Kidney (tissue), 14 donors: ENCODE data around the gene ITPA. TPM values are rescaled to one million over a fixed set of nuclear protein-coding genes. Genes with fewer than 3 reads are reported as not detected.

Experiments used
- DNase-seq, 5 donors: peaks; one replicate each; pipeline ENCODE4 v3.0.0-alpha.2; 2013 to 2020
- FAIRE-seq: peaks from 2 replicates; lab custom pipeline; 2012; peaks lifted over from hg19 to GRCh38; lab: Jason Lieb, UNC
- H3K27ac ChIP-seq, 2 donors: one replicate each; pipeline ENCODE4 v1.7.0; 2013; ENCODE audit warnings: low read depth in 2 of 2, low read length in 2 of 2, inconsistent platforms in 1 of 2
- H3K27me3 ChIP-seq: one replicate; pipeline ENCODE4 v1.7.1; 2013; ENCODE audit warnings: low read length, inconsistent platforms; ENCODE audit not compliant: control insufficient read depth, insufficient read depth
- H3K36me3 ChIP-seq, 3 donors: one replicate each; pipeline versions ENCODE4 v1.7.0 to v1.7.1; 2013; ENCODE audit warnings: low read length in 3 of 3, control low read depth in 1 of 3, inconsistent platforms in 1 of 3; ENCODE audit not compliant: insufficient read depth in 3 of 3, control insufficient read depth in 2 of 3
- H3K4me1 ChIP-seq, 3 donors: one replicate each; pipeline versions ENCODE4 v1.7.0 to v1.7.1; 2013; ENCODE audit warnings: low read length in 3 of 3, inconsistent platforms in 1 of 3, low read depth in 1 of 3; ENCODE audit not compliant: control insufficient read depth in 2 of 3, insufficient read depth in 2 of 3
- H3K4me3 ChIP-seq, 3 donors: one replicate each; pipeline versions ENCODE4 v1.7.0 to v1.8.1; 2013; ENCODE audit warnings: low read length in 3 of 3, control low read depth in 1 of 3, inconsistent platforms in 1 of 3
- H3K9ac ChIP-seq, 3 donors: one replicate each; pipeline versions ENCODE4 v1.7.0 to v1.7.1; 2013; ENCODE audit warnings: low read length in 3 of 3, control low read depth in 1 of 3, inconsistent platforms in 1 of 3
- H3K9me3 ChIP-seq, 3 donors: one replicate each; pipeline versions ENCODE4 v1.7.0 to v1.7.1; 2013; ENCODE audit warnings: low read length in 3 of 3, control low read depth in 1 of 3, inconsistent platforms in 1 of 3; ENCODE audit not compliant: control insufficient read depth in 2 of 3, insufficient read depth in 1 of 3
- CTCF ChIP-seq: IDR thresholded peaks from 3 replicates; pipeline ENCODE4 v1.5.1; 2012; ENCODE audit warnings: mild to moderate bottlenecking, moderate library complexity, borderline replicate concordance; ENCODE audit not compliant: insufficient read depth; ENCODE audit errors: extremely low read depth
- intact Hi-C: fragments of 100-400 bp; cut with DNase I; formaldehyde crosslinking; loops from one replicate; pipeline ENCODE4 v1.11.1; 2022
- polyA plus RNA-seq: library from polyadenylated mRNA; stranded (reverse); fragments of 350-450 nt; fragmentation: Illumina TruSeq; extraction: RNeasy Lipid Tissue Mini Kit (QIAGEN cat#74804); gene quantifications from one replicate; pipeline ENCODE4 v1.2.3, GENCODE V29; 2014; ENCODE audit warnings: low read depth, low replicate concordance; ENCODE audit not compliant: insufficient read depth
- total RNA-seq: library from RNA; stranded (reverse); fragmentation: NEBNext Ultra II Directional; extraction: Animal tissue kit (Norgen Biotek cat#: 25700); gene quantifications from one replicate; pipeline ENCODE4 v1.2.1, GENCODE V29; 2021
- donor health status: control.
- donor health status: control.
- donor health status: control.
- donor health status: control.
- donor health status: control.
- donor health status: DM: yes; HTN: yes; CAD: no.
- donor health status: Normal renal cell carcinoma (clear cell type).

ITPA gene
- total and polyA plus RNA-seq, 2 donors from 2014 or later = 59.7 to 81.1 TPM

DNA sequence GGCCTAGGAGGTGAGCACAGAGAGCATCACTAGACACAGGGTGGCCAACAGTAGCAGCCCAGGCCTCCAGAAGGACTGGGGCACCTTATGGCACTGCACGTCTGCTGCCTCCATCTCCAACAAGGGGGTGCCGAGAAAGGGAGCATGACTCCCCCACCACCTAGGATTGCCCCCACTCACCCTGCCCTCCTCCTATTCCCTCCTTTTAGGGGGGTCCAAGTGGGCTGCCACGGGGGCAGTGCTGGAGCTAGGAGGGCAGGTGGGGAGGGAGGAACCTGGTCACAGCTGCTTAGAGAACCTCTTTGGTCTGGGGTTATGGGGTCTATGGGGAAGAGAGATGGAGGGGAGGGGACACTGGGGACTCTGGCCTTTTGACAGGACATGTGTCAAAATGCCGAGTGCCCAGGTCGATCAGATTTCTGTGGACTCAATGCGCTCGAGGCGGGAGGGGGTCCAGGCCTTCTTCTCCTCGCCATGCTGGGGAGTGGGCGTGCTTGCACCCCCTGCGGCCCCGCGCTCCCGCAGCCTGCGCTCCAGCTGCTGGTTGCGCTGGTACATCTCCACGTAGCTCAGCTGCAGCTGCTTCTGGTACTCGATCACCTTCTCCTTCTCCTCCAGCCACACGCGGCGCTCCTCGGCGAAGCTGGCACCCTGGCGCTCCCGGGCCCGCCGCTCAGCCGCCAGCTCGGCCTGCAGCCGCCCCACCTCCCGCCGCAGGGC lies 45.1 kb upstream of the ITPA start:
- TF ChIP-seq CTCF = no peak
- H3K4me3 ChIP-seq = no peak overlapping the region
- no peak overlapping the region for H3K9ac ChIP-seq
- intact Hi-C loops = no loop called here
- no peak overlapping the region for H3K27ac ChIP-seq
- peaks cover 0 to 28% (median 25%) of the 10 kb centered on the region in 3 donors for H3K4me1 ChIP-seq
- DNase-seq (peak in 1 of 5 donors; percentile 47), FAIRE-seq (no peak)
- no peaks in the 10 kb centered on the region for H3K9me3 ChIP-seq
- no peaks in the 10 kb centered on the region for H3K36me3 ChIP-seq
- no peaks in the 10 kb centered on the region for H3K27me3 ChIP-seq

DNA sequence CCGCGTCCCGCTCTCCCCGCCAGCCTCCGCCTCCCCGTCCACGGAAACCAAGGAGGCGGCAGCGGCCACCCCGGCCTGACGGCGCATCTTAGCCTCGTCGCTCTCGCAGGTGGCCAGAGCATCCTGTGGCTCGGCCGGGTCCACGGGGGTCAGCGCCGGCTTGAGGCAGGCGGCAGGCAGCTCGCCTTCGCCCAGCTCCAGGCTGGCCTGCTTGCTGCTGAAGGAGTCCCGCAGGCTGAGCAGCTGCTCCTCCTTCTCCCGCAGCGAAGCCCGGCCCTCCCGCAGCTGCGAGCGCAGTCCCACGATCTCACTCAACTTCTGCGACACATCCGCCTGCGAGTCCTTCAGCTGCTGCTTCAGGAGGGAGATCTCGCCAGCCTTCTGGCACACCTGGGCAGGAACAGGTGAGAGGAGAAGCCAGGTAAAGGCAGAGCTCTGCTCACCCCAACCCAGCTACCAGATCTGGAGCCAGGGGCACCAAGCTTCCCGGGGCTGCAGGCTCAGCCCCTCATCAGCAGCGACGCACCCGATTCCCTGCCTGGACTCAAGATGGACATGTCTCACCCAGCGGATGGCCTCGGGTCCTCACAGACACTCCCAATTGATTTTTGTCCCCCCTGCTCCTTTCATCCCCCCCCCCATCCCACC lies 44.4 kb upstream of the ITPA start:
- Histone ChIP-seq H3K9ac (no peak overlapping the region), H3K4me1 (peaks cover 0 to 29% (median 26%) of the 10 kb centered on the region in 3 donors), H3K36me3 (no peaks in the 10 kb centered on the region), H3K27me3 (no peaks in the 10 kb centered on the region), H3K4me3 (peak overlapping the region in 1 of 3 donors; percentile 21), H3K9me3 (no peaks in the 10 kb centered on the region), H3K27ac (no peak overlapping the region)
- TF ChIP-seq CTCF = no peak
- peak in 1 of 5 donors; percentile 48 for DNase-seq
- intact Hi-C loops = no loop called here
- no peak for FAIRE-seq

GRCh38 chr20:3165473-3166337 lies 43.6 kb upstream of the ITPA start:
- no peak overlapping the region for H3K4me3 ChIP-seq
- DNase-seq = peak in 4 of 5 donors; percentile 23 to 87 (median 76)
- H3K4me1 ChIP-seq = peaks cover 0 to 29% (median 26%) of the 10 kb centered on the region in 3 donors
- no peaks in the 10 kb centered on the region for H3K9me3 ChIP-seq
- FAIRE-seq = no peak
- no peak overlapping the region for H3K9ac ChIP-seq
- no peak overlapping the region for H3K27ac ChIP-seq
- H3K27me3 ChIP-seq = no peaks in the 10 kb centered on the region
- intact Hi-C loops = no loop called here
- no peak for TF ChIP-seq CTCF
- H3K36me3 ChIP-seq = no peaks in the 10 kb centered on the region
